Measurements from ENCODE around the gene MTCL1.

The MTCL1 gene

GRCh38 chr18:8793445-8794155 lies 88.2 kb downstream of the MTCL1 start:
- DNase-seq (ENCODE audit: low spot score) = no peak

DNA sequence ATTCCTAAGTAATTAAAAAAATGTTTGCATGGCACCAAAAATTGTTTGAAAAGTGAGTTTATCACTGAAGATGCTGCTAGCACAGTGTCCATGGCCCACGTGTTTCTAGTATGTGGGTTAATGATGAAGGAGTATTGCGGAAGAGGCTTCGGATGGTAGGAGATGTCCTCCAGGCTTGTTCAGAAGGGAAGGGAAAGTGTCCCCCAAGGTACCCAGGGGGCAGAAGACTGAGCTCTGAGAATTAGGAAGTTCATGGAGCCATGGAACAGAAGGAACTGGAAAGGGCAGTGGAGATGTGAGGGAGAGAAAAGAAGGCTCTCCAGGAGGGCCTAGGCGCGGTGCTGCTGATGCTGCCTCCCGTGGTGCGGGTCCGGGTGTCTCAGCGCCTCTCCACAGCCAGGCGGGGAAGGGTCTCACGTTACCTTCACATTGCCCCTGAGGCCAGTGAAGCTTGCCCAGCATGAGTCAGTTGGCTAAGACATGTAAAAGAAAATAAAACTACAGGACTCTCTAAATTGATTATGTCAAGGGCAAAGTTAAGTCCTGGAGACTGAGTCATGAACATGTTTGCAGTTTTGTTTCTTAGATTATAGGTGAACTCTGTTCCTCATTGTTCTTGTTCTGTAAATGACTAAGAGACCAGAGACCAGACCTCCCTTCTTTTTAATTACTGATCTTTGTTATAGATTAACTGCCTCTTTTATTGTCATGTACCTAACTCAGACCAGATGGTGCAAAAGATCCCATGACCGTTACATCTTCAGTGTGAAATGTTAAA lies 89.0 kb downstream of the MTCL1 start:
- no peak for DNase-seq (ENCODE audit: low spot score)

- DNase-seq (ENCODE audit: low spot score) = no peak
Measured at GRCh38 chr18:8794934-8795280, 89.6 kb downstream of the MTCL1 start.

DNA sequence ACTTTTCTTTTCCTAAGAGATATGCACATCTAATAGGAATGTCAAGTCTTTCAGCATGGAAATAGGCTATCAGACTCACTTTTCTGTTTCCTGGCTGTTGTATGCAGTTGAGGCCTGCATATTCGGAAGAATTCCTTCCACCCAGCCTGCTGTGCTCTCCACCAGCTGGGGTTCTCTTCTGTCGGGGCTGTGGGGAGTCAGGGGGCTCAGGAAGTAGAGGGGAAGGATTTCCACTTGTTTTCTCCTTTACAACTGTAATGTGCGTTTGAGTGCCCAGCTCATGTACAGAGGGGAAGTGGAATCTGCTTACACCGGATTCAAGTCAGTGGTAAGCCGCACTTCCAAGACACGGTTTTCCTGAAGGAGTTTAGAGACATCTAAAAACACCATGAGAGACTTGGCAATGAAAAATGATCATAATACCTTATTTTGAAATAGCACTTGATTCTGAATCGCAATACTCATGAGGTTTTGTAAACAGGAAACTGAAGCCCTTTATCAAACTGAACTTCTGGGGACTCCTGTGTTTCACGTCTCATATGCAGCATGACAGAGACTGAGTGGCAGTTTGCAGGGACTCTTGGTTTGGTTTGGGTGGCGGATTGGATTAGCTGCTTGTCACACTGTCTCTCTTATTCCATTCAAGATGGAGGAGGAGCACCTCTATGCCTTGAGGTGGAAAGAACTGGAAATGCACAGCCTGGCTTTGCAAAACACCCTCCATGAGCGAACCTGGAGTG lies 90.4 kb downstream of the MTCL1 start:
- DNase-seq (ENCODE audit: low spot score) = no peak

- no peak for DNase-seq (ENCODE audit: low spot score)
Measured at GRCh38 chr18:8797206-8797605, 91.8 kb downstream of the MTCL1 start.

DNA sequence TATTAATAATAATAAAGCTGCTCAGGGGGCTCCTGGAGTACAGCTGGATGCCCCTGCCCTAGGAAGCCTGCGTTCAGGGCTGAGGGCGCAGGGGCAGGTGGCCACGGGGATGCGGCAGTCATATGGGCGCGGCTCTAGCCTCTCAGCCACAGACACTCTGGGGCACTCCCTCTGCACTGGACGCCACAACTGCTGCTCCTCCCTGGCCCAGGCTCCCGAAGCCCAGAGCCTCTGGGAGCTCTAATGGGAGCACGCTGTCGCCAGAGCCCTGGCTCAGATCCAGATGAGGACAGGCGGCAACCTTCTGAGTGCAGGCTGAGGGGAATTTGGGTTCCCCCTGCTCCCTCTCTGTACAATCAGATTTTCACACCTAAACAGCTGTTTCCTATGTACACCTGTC lies 93.6 kb downstream of the MTCL1 start:
- no peak for DNase-seq (ENCODE audit: low spot score)

DNA sequence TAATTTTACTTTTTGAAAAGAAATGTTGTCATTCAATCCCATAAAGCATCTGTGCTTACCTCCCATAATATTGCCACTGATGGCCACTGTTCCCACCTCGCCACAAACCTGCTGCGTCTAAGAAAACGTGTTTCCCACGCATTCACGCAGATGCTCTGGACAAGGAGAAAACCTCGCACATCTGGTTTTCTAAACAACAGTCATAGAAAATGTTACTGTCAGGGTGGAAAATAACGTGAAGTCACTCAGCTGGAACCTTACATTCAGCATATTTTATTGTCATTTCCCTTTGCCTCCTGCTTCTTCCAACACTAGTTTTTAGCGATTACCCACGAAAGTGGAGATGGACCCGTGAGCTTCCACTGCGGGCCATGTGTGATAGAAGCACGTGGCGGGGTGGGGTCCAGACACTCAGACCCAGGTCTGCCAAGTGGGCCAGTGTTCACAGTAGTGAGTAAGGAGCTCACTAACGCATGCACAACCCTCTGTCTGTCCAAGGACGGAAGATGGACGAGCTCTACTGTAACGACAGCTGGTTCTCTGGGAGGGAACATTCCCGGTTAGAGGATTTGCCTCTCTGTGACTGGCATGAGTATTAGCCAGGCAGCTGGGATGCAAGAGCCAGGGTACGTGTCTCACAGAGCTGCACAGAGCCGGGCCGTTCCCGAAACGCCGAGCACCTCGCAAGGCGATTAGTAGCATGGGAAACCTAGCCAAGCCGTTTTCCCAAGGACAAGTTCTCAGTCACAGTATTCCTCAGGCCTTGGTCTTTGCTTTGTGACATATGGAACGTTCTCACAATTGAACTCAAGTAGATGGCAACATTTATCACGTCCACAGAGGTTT lies 94.5 kb downstream of the MTCL1 start:
- no peak for DNase-seq (ENCODE audit: low spot score)

DNA sequence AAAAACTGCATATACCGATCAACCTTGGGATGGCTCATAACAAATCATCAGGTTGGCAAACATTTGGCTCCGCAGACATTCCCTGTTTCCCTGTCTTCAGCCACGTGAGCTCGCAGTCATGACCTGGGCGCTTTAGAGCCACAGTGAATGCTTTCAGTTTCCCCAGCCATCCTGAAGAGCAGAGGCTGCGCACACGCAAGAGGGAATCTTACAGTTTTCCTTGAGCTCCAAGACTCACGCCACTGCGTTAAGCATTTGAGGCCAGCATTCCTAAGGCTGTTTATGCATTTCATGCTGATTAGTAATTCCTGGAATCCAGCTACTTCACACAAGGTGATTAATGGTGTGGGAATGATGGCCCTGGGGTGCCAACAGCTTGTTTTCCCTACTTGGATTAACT lies 95.1 kb downstream of the MTCL1 start:
- DNase-seq (ENCODE audit: low spot score) = no peak

- DNase-seq (ENCODE audit: low spot score) = no peak
Measured at GRCh38 chr18:8800876-8801262, 95.5 kb downstream of the MTCL1 start.

DNA sequence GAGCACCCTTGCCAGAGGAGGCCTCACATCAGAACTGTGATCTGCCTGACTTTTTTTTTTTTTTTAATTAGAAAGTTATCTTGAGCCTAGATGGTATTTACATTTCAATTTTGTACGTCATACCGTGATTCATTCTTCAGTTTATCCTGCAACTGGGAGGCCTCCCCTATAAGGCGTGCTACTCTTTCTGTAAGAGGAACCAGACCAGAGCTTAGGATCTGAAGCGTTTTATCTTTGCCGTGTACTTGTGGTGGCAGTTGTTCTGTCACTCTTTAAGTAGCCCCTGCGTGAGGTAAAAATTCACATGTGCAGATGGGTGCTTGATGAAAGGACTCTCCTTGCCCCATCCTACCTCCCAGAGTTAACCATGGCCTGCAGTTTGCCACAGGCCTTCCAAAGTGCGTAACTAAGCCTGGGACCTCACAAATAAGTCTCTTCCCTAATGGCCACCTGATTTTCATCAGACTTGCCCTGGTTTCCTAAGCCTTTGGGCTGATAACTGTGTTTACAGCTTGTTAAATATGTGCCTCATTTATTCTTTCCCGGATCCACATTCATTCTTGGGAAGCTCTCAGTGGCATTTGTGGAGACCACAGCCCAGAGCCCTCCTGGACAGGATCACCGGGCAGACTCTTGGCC lies 96.0 kb downstream of the MTCL1 start:
- DNase-seq (ENCODE audit: low spot score) = no peak

DNA sequence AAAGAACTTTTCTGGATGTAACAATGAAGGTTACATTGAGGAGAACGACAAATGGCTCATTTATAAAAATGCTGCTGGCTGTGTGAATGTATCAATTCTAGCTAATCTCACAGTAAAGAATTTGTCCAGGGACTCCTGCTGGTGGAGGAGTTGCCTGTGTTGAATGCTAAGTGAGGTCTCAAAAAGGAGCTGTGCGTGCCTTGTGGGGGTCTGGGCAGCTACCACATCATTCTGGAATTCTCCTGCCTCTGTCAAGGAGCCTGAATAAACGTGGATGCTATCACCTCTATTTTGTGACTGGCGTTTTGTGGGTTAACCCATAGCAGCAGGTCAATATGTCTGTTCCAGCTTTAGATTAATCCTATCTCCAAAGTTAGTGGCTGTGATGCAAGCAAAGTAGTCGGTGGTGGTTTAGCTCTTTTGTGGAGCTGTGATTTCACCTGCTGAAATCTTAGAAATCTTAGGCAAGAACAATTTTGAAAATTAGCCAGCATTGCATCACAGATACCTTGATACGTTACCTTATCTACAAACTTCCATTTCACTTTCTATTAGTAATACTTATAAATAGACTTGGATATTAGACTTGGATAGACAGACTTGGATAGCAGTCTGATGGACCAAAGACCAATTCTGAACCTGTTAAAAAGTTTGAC lies 96.8 kb downstream of the MTCL1 start:
- no peak for DNase-seq (ENCODE audit: low spot score)

GRCh38 chr18:8803063-8803795 lies 97.9 kb downstream of the MTCL1 start:
- no peak for DNase-seq (ENCODE audit: low spot score)

- DNase-seq (ENCODE audit: low spot score) = no peak
Measured at GRCh38 chr18:8803957-8804356, 98.6 kb downstream of the MTCL1 start.

GRCh38 chr18:8805552-8805951 lies 100.2 kb downstream of the MTCL1 start:
- no peak for DNase-seq (ENCODE audit: low spot score)

- no peak for DNase-seq (ENCODE audit: low spot score)
Measured at GRCh38 chr18:8806100-8806797, 100.9 kb downstream of the MTCL1 start.

GRCh38 chr18:8806798-8807487 lies 101.6 kb downstream of the MTCL1 start:
- no peak for DNase-seq (ENCODE audit: low spot score)

DNA sequence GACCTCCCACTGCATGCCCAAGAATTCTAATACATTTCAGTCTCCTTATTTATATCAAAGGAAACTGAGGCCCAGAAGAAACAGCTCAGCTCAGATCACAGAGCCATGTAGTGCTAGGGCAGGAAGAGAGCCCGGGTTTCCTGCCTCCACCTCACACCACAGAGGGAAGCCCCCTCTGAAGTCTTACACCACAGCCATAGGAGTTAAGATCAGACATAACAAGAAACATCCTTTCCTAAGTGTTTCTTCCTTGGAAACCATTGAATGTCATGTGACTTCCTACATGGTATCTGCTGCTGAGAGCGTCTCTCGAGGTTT lies 102.1 kb downstream of the MTCL1 start:
- DNase-seq (ENCODE audit: low spot score) = no peak

DNA sequence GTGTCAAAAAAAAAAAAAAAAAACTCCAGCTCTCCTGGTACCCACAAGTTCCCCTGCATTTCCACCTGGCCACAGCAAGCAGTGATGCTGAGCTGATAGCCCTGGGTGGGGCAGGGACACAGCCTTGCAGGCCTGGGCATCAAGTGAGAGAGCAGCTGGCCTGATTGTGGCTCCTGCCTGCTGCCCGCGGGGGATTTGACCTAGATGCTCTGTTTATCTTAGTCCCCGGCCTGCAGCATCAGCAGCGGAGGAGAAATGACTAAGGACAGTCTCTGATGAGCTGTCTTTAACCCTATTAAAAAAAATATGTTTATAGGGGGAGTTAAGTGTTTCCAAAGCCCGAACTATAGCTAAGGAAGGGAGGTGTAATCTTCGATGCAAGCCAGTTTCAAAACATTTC lies 102.6 kb downstream of the MTCL1 start:
- no peak for DNase-seq (ENCODE audit: low spot score)

GRCh38 chr18:8809514-8809913 lies 104.2 kb downstream of the MTCL1 start:
- DNase-seq (ENCODE audit: low spot score) = no peak

Data from CD4-positive, alpha-beta T cell treated with Interleukin-6 at 100 ng/mL for 8 hours (primary cell).